IMR-90 (cell line): ENCODE results near the gene MDH1B.

ENCODE experiments used
- CHD1 ChIP-seq: IDR thresholded peaks from 2 replicates; pipeline ENCODE4 v1.6.1; 2012; ENCODE audit warnings: low read depth, low read length, improper control_type of control experiment
- MAFK ChIP-seq: IDR thresholded peaks from 2 replicates; pipeline ENCODE4 v1.6.1; 2012; ENCODE audit warnings: low read depth, low read length, improper control_type of control experiment
- POLR2A ChIP-seq: IDR thresholded peaks from 2 replicates; pipeline ENCODE4 v1.6.1; 2012; ENCODE audit warnings: mild to moderate bottlenecking, low read depth, low read length
- RAD21 ChIP-seq: IDR thresholded peaks from 2 replicates; pipeline ENCODE4 v1.6.1; 2012; ENCODE audit warnings: low read length, improper control_type of control experiment
- RCOR1 ChIP-seq: IDR thresholded peaks from 2 replicates; pipeline ENCODE4 v1.6.1; 2012; ENCODE audit warnings: mild to moderate bottlenecking, low read length, improper control_type of control experiment; ENCODE audit not compliant: insufficient replicate concordance
- SMC3 ChIP-seq: fragments of 150-350 bp; IDR thresholded peaks from 2 replicates; pipeline ENCODE4 v1.6.1; 2016; ENCODE audit warnings: low read depth, mild to moderate bottlenecking, antibody characterized with exemption, low read length, moderate library complexity
- TF ChIP-seq, protein P1 (sequence below): conservative IDR thresholded peaks from 2 replicates; pipeline ENCODE4 v1.5.1; 2012; ENCODE audit warnings: mild to moderate bottlenecking, low read depth, low read length, improper control_type of control experiment

DNA sequence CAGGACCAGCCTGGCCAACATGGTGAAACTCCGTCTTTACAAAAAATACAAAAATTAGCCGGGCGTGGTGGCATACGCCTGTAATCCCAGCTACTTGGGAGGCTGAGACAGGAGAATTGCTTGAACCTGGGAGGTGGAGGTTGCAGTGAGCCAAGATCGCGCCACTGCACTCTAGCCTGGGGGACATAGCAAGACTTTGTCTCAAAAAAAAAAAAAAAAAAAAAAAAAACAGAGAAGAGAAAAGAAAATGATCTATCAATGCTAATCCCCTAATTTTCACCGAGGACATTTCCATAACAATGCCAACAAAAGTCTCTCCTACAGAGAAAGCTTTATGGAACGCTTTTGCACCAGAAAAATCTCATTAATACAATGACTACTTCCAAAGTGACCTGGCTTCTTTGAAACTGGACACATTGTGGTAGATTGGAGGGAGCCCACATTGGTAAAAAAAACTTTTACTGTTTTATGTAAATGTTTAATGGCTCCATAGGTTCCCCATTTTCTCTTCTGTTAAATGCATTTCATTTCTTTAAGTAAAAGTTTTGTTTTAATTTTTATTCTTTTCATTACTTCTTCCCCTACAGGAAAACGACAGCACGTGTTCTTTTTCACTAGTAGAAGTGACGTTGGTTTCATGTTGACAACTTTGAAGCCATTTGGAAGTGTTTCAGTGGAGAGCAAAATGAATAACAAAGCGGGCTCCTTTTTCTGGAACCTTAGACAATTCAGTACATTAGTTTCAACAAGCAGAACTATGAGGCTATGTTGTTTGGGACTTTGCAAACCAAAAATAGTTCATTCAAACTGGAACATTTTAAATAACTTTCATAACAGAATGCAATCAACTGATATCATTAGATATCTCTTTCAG is 1.2 kb upstream of the MDH1B start:
- TF ChIP-seq, protein P1, sequence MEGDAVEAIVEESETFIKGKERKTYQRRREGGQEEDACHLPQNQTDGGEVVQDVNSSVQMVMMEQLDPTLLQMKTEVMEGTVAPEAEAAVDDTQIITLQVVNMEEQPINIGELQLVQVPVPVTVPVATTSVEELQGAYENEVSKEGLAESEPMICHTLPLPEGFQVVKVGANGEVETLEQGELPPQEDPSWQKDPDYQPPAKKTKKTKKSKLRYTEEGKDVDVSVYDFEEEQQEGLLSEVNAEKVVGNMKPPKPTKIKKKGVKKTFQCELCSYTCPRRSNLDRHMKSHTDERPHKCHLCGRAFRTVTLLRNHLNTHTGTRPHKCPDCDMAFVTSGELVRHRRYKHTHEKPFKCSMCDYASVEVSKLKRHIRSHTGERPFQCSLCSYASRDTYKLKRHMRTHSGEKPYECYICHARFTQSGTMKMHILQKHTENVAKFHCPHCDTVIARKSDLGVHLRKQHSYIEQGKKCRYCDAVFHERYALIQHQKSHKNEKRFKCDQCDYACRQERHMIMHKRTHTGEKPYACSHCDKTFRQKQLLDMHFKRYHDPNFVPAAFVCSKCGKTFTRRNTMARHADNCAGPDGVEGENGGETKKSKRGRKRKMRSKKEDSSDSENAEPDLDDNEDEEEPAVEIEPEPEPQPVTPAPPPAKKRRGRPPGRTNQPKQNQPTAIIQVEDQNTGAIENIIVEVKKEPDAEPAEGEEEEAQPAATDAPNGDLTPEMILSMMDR, result no peak
- no peak for TF ChIP-seq SMC3
- no peak for TF ChIP-seq POLR2A
- no peak for TF ChIP-seq MAFK
- no peak for TF ChIP-seq RCOR1
- no peak for TF ChIP-seq RAD21
- no peak for TF ChIP-seq CHD1
